ENCODE measurements around the gene MAPK6.

The MAPK6 gene

GRCh38 chr15:52099651-52100272, 80.7 kb downstream of the MAPK6 start:
- H3K27ac ChIP-seq, result no peak overlapping the region
- no peak for TF ChIP-seq CTCF (conservative IDR thresholded peaks at IDR 0.05)
- TF ChIP-seq ZFX (IDR thresholded peaks at IDR 0.05), result no peak

GRCh38 chr15:52100807-52101442, 81.9 kb downstream of the MAPK6 start:
- no peak for TF ChIP-seq ZFX (IDR thresholded peaks at IDR 0.05)

GRCh38 chr15:52101542-52102323, 82.7 kb downstream of the MAPK6 start:
- TF ChIP-seq CTCF (conservative IDR thresholded peaks at IDR 0.05) (no peak), ZFX (IDR thresholded peaks at IDR 0.05) (no peak)
- H3K27ac ChIP-seq, result no peak overlapping the region

More at GRCh38 chr15:52100807-52101442, 81.9 kb downstream of the MAPK6 start:
- no peak overlapping the region for H3K27ac ChIP-seq

- TF ChIP-seq ZFX (IDR thresholded peaks at IDR 0.05) (no peak), CTCF (conservative IDR thresholded peaks at IDR 0.05) (no peak)
- H3K27ac ChIP-seq, result no peak overlapping the region
Observed at GRCh38 chr15:52102463-52102862, 83.4 kb downstream of the MAPK6 start.

GRCh38 chr15:52103217-52104207, 84.5 kb downstream of the MAPK6 start:
- TF ChIP-seq ZFX (IDR thresholded peaks at IDR 0.05) (no peak), CTCF (conservative IDR thresholded peaks at IDR 0.05) (no peak)

GRCh38 chr15:52104532-52105004, 85.5 kb downstream of the MAPK6 start:
- TF ChIP-seq ZFX (IDR thresholded peaks at IDR 0.05), result no peak
- no peak for TF ChIP-seq CTCF (conservative IDR thresholded peaks at IDR 0.05)
- no peak overlapping the region for H3K27ac ChIP-seq

More at GRCh38 chr15:52103217-52104207, 84.5 kb downstream of the MAPK6 start:
- no peak overlapping the region for H3K27ac ChIP-seq

GRCh38 chr15:52105846-52106245, 86.8 kb downstream of the MAPK6 start:
- no peak overlapping the region for H3K27ac ChIP-seq
- TF ChIP-seq CTCF (conservative IDR thresholded peaks at IDR 0.05) (no peak), ZFX (IDR thresholded peaks at IDR 0.05) (no peak)
